SHP77 treated with DMSO at 0.1 percent for 48 hours (cell line): ENCODE data around the gene DYNC1I1.

Experiments
- DNase-seq: peaks from one replicate; lab custom pipeline; 2025; lab: John Stamatoyannopoulos, UW

Gene DYNC1I1

GRCh38 chr7:95772298-95772770 lies at the start of gene DYNC1I1:
DYNC1I1 (plus strand) TSS chr7:95772554; CDS start chr7:95804730, 32,176 bp downstream.
- peak; percentile 45 for DNase-seq

- DNase-seq = peak; percentile 67
Observed at GRCh38 chr7:95723583-95724180, 48.7 kb upstream of the DYNC1I1 start.

- peak; percentile 6 for DNase-seq
Observed at GRCh38 chr7:95725205-95725604, 47.1 kb upstream of the DYNC1I1 start.

GRCh38 chr7:95730493-95731280 lies 41.7 kb upstream of the DYNC1I1 start:
- DNase-seq = no peak

- no peak for DNase-seq
Observed at GRCh38 chr7:95736635-95737034, 35.7 kb upstream of the DYNC1I1 start.

- DNase-seq = peak; percentile 44
Observed at GRCh38 chr7:95737828-95738505, 34.4 kb upstream of the DYNC1I1 start.

- DNase-seq = no peak
Observed at GRCh38 chr7:95749044-95749443, 23.3 kb upstream of the DYNC1I1 start.

GRCh38 chr7:95749515-95749914 lies 22.8 kb upstream of the DYNC1I1 start:
- DNase-seq = no peak

GRCh38 chr7:95753440-95753839 lies 18.9 kb upstream of the DYNC1I1 start:
- DNase-seq = no peak

GRCh38 chr7:95755277-95755934 lies 16.9 kb upstream of the DYNC1I1 start:
- DNase-seq = no peak

GRCh38 chr7:95758187-95758586 lies 14.2 kb upstream of the DYNC1I1 start:
- no peak for DNase-seq

GRCh38 chr7:95766086-95766485 lies 6.3 kb upstream of the DYNC1I1 start:
- DNase-seq = no peak

- no peak for DNase-seq
Observed at GRCh38 chr7:95766657-95767056, 5.7 kb upstream of the DYNC1I1 start.

- DNase-seq = peak; percentile 49
Observed at GRCh38 chr7:95772771-95773581, 622 bp downstream of the DYNC1I1 start.

GRCh38 chr7:95776561-95777185 lies 4.3 kb downstream of the DYNC1I1 start:
- no peak for DNase-seq

- DNase-seq = no peak
Observed at GRCh38 chr7:95777269-95777668, 4.9 kb downstream of the DYNC1I1 start.

GRCh38 chr7:95780665-95781064 lies 8.3 kb downstream of the DYNC1I1 start:
- DNase-seq = no peak

- no peak for DNase-seq
Observed at GRCh38 chr7:95781961-95782586, 9.7 kb downstream of the DYNC1I1 start.

- no peak for DNase-seq
Observed at GRCh38 chr7:95784796-95785195, 12.4 kb downstream of the DYNC1I1 start.

GRCh38 chr7:95788258-95788657 lies 15.9 kb downstream of the DYNC1I1 start:
- no peak for DNase-seq

GRCh38 chr7:95788884-95789283 lies 16.5 kb downstream of the DYNC1I1 start:
- no peak for DNase-seq
